Naive thymus-derived CD4-positive, alpha-beta T cell (primary cell): Measurements from ENCODE around the gene SMAGP. TPM values are rescaled to one million over a fixed set of nuclear protein-coding genes. Genes with fewer than 3 reads are reported as not detected.
A peak's percentile ranks its signal among the peaks of the same experiment; 100 is the strongest.
"Not testable (repeated sequence)": the region's sequence is repeated elsewhere in the genome, so short reads cannot be mapped to it uniquely, and the experiment has no call there.

ENCODE experiments used
- ATAC-seq: fragments of 150-1000 bp; cut with Tn5 transposase; 2 replicates; pipeline ENCODE4 v1.10.0; 2021; ENCODE audit warnings: mild to moderate bottlenecking, moderate library complexity
- CTCF ChIA-PET: fragments of 350-600 bp; sonication (Branson Sonifier 250); formaldehyde crosslinking; loops from one replicate; lab custom pipeline; 2021; ENCODE audit warnings: antibody characterized with exemption; lab: Charles Lee
- POLR2A ChIA-PET: fragments of 350-600 bp; sonication (Branson Sonifier 250); formaldehyde crosslinking; loops from one replicate; lab custom pipeline; 2021; ENCODE audit warnings: antibody characterized with exemption, inconsistent platforms; lab: Charles Lee
- DNase-seq, 9 donors: peaks; one replicate each; pipeline versions ENCODE4 v3.0.0 to v3.0.0-alpha.2; 2020 to 2022; ENCODE audit warnings: mixed read lengths in 1 of 9
- H3K27ac ChIP-seq: one replicate; pipeline ENCODE4 v1.7.0; 2013; ENCODE audit warnings: mild to moderate bottlenecking, low read depth, low read length, moderate library complexity
- H3K27me3 ChIP-seq, 2 donors: one replicate each; pipeline ENCODE4 v1.7.0; 2013; ENCODE audit warnings: low read length in 2 of 2, mild to moderate bottlenecking in 2 of 2, moderate library complexity in 2 of 2; ENCODE audit not compliant: control insufficient read depth in 2 of 2, insufficient read depth in 2 of 2
- H3K36me3 ChIP-seq, 3 experiments: 1 replicate in 2 of 3; 2 replicates in 1 of 3; pipeline ENCODE4 v1.7.0; 2013; ENCODE audit warnings: low read length in 3 of 3, mild to moderate bottlenecking in 3 of 3, moderate library complexity in 1 of 3; ENCODE audit not compliant: insufficient read depth in 3 of 3, control insufficient read depth in 2 of 3
- H3K4me1 ChIP-seq, 2 donors: one replicate each; pipeline ENCODE4 v1.7.0; 2013; ENCODE audit warnings: low read length in 2 of 2, mild to moderate bottlenecking in 2 of 2, moderate library complexity in 1 of 2; ENCODE audit not compliant: control insufficient read depth in 2 of 2, insufficient read depth in 2 of 2
- H3K4me3 ChIP-seq: 2 replicates; pipeline ENCODE4 v1.7.0; 2013; ENCODE audit warnings: mild to moderate bottlenecking, low read length
- H3K9me3 ChIP-seq, 3 experiments: 1 replicate in 2 of 3; 2 replicates in 1 of 3; pipeline ENCODE4 v1.7.0; 2013; ENCODE audit warnings: low read length in 3 of 3; ENCODE audit not compliant: control insufficient read depth in 2 of 3
- H3K27ac Mint-ChIP-seq, 9 donors: one replicate each; pipeline ENCODE4 v1.8.0; 2020 to 2022; ENCODE audit warnings: mixed read lengths in 9 of 9, mild to moderate bottlenecking in 8 of 9, moderate library complexity in 5 of 9, inconsistent platforms in 2 of 9
- H3K27me3 Mint-ChIP-seq, 5 donors: one replicate each; pipeline ENCODE4 v1.8.0; 2021 to 2022; ENCODE audit warnings: mixed read lengths in 5 of 5, mild to moderate bottlenecking in 1 of 5
- H3K36me3 Mint-ChIP-seq, 5 donors: one replicate each; pipeline ENCODE4 v1.8.0; 2020 to 2022; ENCODE audit warnings: mixed read lengths in 5 of 5, mild to moderate bottlenecking in 3 of 5, inconsistent platforms in 1 of 5
- H3K4me1 Mint-ChIP-seq, 7 donors: one replicate each; pipeline ENCODE4 v1.8.0; 2020 to 2022; ENCODE audit warnings: mixed read lengths in 7 of 7, mild to moderate bottlenecking in 3 of 7, inconsistent platforms in 1 of 7
- H3K4me3 Mint-ChIP-seq, 10 donors: one replicate each; pipeline ENCODE4 v1.8.0; 2020 to 2022; ENCODE audit warnings: mild to moderate bottlenecking in 10 of 10, mixed read lengths in 10 of 10, moderate library complexity in 6 of 10, inconsistent platforms in 2 of 10
- H3K9me3 Mint-ChIP-seq, 11 donors: one replicate each; pipeline ENCODE4 v1.8.0; 2020 to 2022; ENCODE audit warnings: mixed read lengths in 11 of 11, mild to moderate bottlenecking in 4 of 11, inconsistent platforms in 1 of 11, moderate library complexity in 1 of 11
- intact Hi-C, 2 donors: fragments of 100-400 bp; cut with micrococcal nuclease; formaldehyde crosslinking; loops; one replicate each; pipeline ENCODE4 v1.15.1; 2023
- polyA plus RNA-seq, 2 donors: library from polyadenylated mRNA; unstranded; fragments of 300-500 nt; fragmentation: Illumina TruSeq; gene quantifications; one replicate each; pipeline ENCODE4 v1.2.3, GENCODE V29; 2021
- total RNA-seq, 6 experiments: library from RNA in 5 of 6; stranded (reverse) in 5 of 6; gene quantifications; 1 replicate in 5 of 6; 2 replicates in 1 of 6; pipeline ENCODE4 v1.2.3 and lab custom pipeline; 2021 to 2026

SMAGP gene, protein sequence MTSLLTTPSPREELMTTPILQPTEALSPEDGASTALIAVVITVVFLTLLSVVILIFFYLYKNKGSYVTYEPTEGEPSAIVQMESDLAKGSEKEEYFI
- total RNA-seq (1 to 10 TPM; 1.5 to 7.4 (median 4.2) TPM), polyA plus RNA-seq (10 to 100 TPM; 10.6 to 16.2 TPM), total RNA-seq (lab: John Stamatoyannopoulos, UW) (3.2 reads per million, percentile 17 among the genes with 10 or more reads in this experiment)

DNA sequence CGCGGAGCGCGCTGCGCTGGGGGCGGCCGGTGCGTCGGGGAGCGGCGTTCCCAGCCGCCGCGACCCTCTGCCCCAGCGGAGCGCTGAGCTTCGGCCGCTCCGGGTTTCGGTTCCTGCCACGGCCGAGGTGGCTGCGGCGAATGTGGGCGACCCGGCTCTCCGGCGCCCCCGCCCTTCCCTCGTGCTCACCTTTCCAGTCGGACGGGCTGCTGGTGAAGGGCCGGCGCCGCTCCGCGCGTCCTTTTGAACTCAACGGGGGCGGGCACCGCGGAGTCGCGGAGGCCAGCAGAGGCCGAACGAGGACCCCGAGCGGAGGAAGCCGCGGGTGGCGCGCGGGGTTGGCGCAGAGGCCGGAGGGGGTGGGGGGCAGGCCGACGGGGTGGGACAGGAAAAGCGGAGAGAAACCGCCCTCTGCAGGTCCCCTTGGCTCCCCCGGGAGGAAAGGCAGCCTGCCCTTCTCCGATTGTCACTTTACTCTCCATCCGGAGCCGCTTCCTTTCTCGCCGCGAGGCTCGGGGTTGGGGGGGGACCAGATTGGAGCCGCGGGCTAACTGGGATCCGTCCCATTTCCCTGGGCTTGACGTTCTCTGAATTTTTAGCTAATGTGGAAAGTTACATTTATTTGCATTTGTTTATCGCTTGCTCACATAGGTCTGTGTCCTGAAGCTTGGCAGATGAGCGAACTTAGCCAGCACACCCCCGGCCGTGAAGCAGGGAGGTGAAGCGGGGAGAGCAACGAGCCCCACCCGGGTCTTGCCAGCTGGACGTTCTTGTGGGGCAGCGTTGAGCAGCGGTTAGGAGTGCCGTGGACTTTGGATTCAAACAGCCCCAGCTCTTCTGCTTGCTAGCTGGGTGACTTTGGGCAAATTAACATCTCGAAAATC is at the start of gene SMAGP:
SMAGP (minus strand) TSS at position 349 of the 884 bp plus-strand sequence. CDS start 1,137 bp downstream, outside the sequence.
- Histone ChIP-seq H3K9me3 (no peaks in the 10 kb centered on the region), H3K4me1 (peaks cover 5 to 20% of the 10 kb centered on the region in 2 donors), H3K27ac (peak within 1 kb of the TSS; percentile 62), H3K4me3 (peak within 1 kb of the TSS; percentile 57), H3K36me3 (peaks cover 0 to 3% (median 0%) of the 10 kb centered on the region in 3 experiments), H3K27me3 (no peaks in the 10 kb centered on the region)
- Mint-ChIP-seq H3K36me3 (peaks cover 0 to 4% (median 4%) of the 10 kb centered on the region in 5 donors), H3K4me3 (peak within 1 kb of the TSS; percentile 90 to 98 (median 94)), H3K27me3 (peaks cover 0 to 34% (median 0%) of the 10 kb centered on the region in 5 donors), H3K27ac (peak within 1 kb of the TSS; percentile 55 to 96 (median 90)), H3K4me1 (peaks cover 19 to 29% (median 24%) of the 10 kb centered on the region in 7 donors), H3K9me3 (peaks cover 0 to 3% (median 0%) of the 10 kb centered on the region in 11 donors)
- peak; percentile 68 for ATAC-seq
- intact Hi-C loops, result no loop called here
- peak; percentile 13 to 62 (median 36) for DNase-seq
- CTCF ChIA-PET, result interaction anchor here (0.7 to 2.7 kb wide), 11 partner anchors 9 to 1433 kb away, joined by 3 to 62 read pairs (median 4); no protein-coding TSS in a partner anchor
- POLR2A ChIA-PET, result interaction anchor here (0.6 to 4.4 kb wide), 15 partner anchors 11 to 82 kb away, joined by 3 to 43 read pairs (median 3); partner anchors contain the start of genes BIN2, DAZAP2 and POU6F1

GRCh38 chr12:51318846-51319599 is 48.8 kb upstream of the SMAGP start:
- Mint-ChIP-seq H3K4me1 (peaks cover 50 to 89% (median 65%) of the 10 kb centered on the region in 7 donors), H3K4me3 (peak overlapping the region; percentile 69 to 99 (median 86)), H3K27me3 (no peaks in the 10 kb centered on the region), H3K9me3 (no peaks in the 10 kb centered on the region), H3K36me3 (peaks cover 12 to 53% (median 43%) of the 10 kb centered on the region in 5 donors), H3K27ac (peak overlapping the region; percentile 89 to 99 (median 96))
- peaks cover 0 to 6% (median 5%) of the 10 kb centered on the region in 3 experiments for H3K36me3 ChIP-seq
- ATAC-seq, result peak; percentile 90
- H3K9me3 ChIP-seq, result no peaks in the 10 kb centered on the region
- peak in 7 of 9 donors; percentile 64 to 80 (median 74) for DNase-seq
- H3K4me1 ChIP-seq, result peaks cover 57 to 69% of the 10 kb centered on the region in 2 donors
- ChIA-PET POLR2A (interaction anchor here (0.7 to 23.8 kb wide), 20 partner anchors 8 to 556 kb away, joined by 3 to 320 read pairs (median 4); partner anchors contain the start of genes ATF1, DAZAP2, POU6F1 and SLC11A2), CTCF (interaction anchor here (0.6 to 7.3 kb wide), 9 partner anchors 9 to 109 kb away, joined by 3 to 88 read pairs (median 3); partner anchors contain the start of gene POU6F1)
- no peaks in the 10 kb centered on the region for H3K27me3 ChIP-seq
- intact Hi-C loops, result loop anchor here (1.0 to 5.0 kb wide), 6 partner anchors 10 to 292 kb away; partner anchors contain the start of gene SLC11A2 (in 1 of the 2)
- H3K27ac ChIP-seq, result peak overlapping the region; percentile 95
- H3K4me3 ChIP-seq, result peak overlapping the region; percentile 52

DNA sequence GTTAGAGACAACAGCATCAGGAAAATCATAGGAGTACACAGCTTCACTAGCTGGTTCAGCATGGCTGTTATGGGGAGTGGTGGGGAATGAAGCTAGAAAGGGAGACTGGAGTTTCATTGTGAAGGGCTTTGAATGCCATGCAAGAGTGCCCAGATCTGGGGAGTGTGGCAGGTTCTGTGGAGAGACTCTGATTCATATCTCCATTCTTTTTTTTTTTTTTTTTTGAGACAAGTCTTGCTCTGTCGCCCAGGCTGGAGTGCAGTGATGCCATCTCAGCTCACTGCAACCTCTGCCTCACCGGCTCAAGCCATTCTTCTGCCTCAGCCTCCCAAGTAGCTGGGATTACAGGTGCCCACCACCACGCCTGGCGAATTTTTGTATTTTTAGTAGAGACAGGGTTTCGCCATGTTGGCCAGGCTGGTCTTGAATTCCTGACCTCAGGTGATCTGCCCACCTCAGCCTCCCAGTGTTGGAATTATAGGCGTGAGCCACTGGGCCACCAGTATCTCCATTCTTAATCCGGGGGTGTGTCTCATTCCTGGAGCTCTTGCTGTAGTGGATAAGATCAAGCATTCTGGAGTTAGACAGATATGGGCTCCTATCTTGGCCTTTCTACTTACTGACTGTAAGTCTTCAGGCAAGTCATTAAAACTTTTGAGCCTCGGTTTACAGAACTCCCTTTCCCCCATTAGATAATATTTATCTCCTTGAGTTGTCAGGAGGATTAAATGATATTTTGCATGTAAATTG is 48.0 kb upstream of the SMAGP start:
- H3K4me3 Mint-ChIP-seq, result peak overlapping the region; percentile 69 to 99 (median 86)
- H3K27me3 ChIP-seq, ATAC-seq, H3K27me3 Mint-ChIP-seq, H3K9me3 ChIP-seq, DNase-seq, H3K9me3 Mint-ChIP-seq: not testable (repeated sequence)
- intact Hi-C loops, result loop anchor here in 1 of 2 donors (2.0 to 5.0 kb wide), 2 partner anchors 51 to 291 kb away; partner anchors contain the start of gene SLC11A2
- Histone ChIP-seq H3K27ac (peak overlapping the region; percentile 95), H3K36me3 (peaks cover 0 to 11% (median 5%) of the 10 kb centered on the region in 3 experiments), H3K4me1 (peaks cover 57 to 75% of the 10 kb centered on the region in 2 donors), H3K4me3 (peak overlapping the region; percentile 52)
- peaks cover 12 to 53% (median 43%) of the 10 kb centered on the region in 5 donors for H3K36me3 Mint-ChIP-seq
- ChIA-PET POLR2A (interaction anchor here (0.7 to 23.8 kb wide), 19 partner anchors 8 to 555 kb away, joined by 3 to 320 read pairs (median 4); partner anchors contain the start of genes DAZAP2, POU6F1, SLC11A2 and SMAGP), CTCF (interaction anchor here (0.6 to 7.3 kb wide), 10 partner anchors 9 to 100 kb away, joined by 3 to 88 read pairs (median 4); partner anchors contain the start of genes POU6F1 and SMAGP)
- H3K4me1 Mint-ChIP-seq, result peaks cover 52 to 89% (median 69%) of the 10 kb centered on the region in 7 donors
- H3K27ac Mint-ChIP-seq, result peak overlapping the region; percentile 89 to 99 (median 96)

DNA sequence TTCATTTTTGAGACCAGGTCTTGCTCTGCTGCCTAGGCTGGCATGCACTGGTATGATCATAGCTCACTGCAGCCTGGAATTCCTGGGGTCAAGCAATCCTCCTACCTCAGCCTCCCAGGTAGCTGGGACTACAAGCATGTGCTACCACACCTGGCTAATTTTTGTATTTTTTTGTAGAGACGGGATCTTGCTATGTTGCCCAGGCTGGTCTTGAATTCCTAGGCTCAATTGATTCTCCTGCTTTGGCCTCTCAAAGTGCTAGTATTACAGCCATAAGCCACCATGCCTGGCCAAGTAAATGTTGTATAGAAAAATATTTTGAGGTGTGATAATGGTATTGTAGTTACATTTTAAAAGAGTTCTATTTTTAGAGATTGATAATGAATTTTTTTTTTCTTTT is 41.2 kb upstream of the SMAGP start:
- H3K4me1 Mint-ChIP-seq, result peaks cover 42 to 89% (median 58%) of the 10 kb centered on the region in 7 donors
- H3K27ac ChIP-seq, result peak overlapping the region; percentile 30
- ChIA-PET CTCF (interaction anchor here (1.0 to 11.0 kb wide), 3 partner anchors 9 to 29 kb away, joined by 6 to 118 read pairs (median 6); no protein-coding TSS in a partner anchor), POLR2A (interaction anchor here (0.9 to 23.8 kb wide), 2 partner anchors 13 to 25 kb away, joined by 3 to 320 read pairs; partner anchors contain the start of gene BIN2)
- peaks cover 5 to 51% (median 33%) of the 10 kb centered on the region in 3 experiments for H3K36me3 ChIP-seq
- H3K27me3 Mint-ChIP-seq, result no peaks in the 10 kb centered on the region
- peaks cover 11 to 58% (median 42%) of the 10 kb centered on the region in 5 donors for H3K36me3 Mint-ChIP-seq
- intact Hi-C loops, result loop anchor here in 1 of 2 donors (2.0 kb wide), 1 partner anchor 19 kb away; no protein-coding TSS in a partner anchor
- H3K9me3 ChIP-seq, result no peaks in the 10 kb centered on the region
- no peaks in the 10 kb centered on the region for H3K27me3 ChIP-seq
- DNase-seq, result no peak
- peak overlapping the region in 7 of 9 donors; percentile 56 to 86 (median 73) for H3K27ac Mint-ChIP-seq
- no peak overlapping the region for H3K4me3 ChIP-seq
- ATAC-seq, result no peak
- peaks cover 29 to 52% of the 10 kb centered on the region in 2 donors for H3K4me1 ChIP-seq
- no peaks in the 10 kb centered on the region for H3K9me3 Mint-ChIP-seq
- H3K4me3 Mint-ChIP-seq, result peak overlapping the region in 3 of 10 donors; percentile 35 to 60 (median 50)
